PFSK-1 (cell line): ENCODE results near the gene SLC46A3.

Experiments
- FOXP2 ChIP-seq: optimal IDR thresholded peaks from 2 replicates; pipeline ENCODE3; 2011; ENCODE audit warnings: borderline replicate concordance, control low read depth, inconsistent platforms; ENCODE audit not compliant: insufficient read depth; ENCODE audit errors: extremely low read length, extremely low read depth
- POLR2AphosphoS5 ChIP-seq: IDR thresholded peaks from 2 replicates; pipeline ENCODE4 v1.6.1; 2012; ENCODE audit warnings: low read depth, mild to moderate bottlenecking, control low read depth, low read length, moderate library complexity
- SIN3A ChIP-seq: IDR thresholded peaks from 2 replicates; pipeline ENCODE4 v1.6.1; 2012; ENCODE audit warnings: mild to moderate bottlenecking, low read length, moderate library complexity, borderline replicate concordance; ENCODE audit not compliant: insufficient read depth
- TAF1 ChIP-seq: IDR thresholded peaks from 2 replicates; pipeline ENCODE4 v1.6.1; 2012; ENCODE audit warnings: low read length, control low read depth, borderline replicate concordance; ENCODE audit not compliant: insufficient read depth
- TF ChIP-seq, protein P1 (sequence below), 2 experiments: IDR thresholded peaks; 2 replicates each; pipeline versions ENCODE4 v1.6.1 to v1.8.0; 2011 to 2012; ENCODE audit warnings: low read depth in 2 of 2, low read length in 2 of 2, control low read depth in 1 of 2, inconsistent platforms in 1 of 2, mild to moderate bottlenecking in 1 of 2, moderate library complexity in 1 of 2; ENCODE audit not compliant: insufficient read depth in 1 of 2

SLC46A3 gene

DNA sequence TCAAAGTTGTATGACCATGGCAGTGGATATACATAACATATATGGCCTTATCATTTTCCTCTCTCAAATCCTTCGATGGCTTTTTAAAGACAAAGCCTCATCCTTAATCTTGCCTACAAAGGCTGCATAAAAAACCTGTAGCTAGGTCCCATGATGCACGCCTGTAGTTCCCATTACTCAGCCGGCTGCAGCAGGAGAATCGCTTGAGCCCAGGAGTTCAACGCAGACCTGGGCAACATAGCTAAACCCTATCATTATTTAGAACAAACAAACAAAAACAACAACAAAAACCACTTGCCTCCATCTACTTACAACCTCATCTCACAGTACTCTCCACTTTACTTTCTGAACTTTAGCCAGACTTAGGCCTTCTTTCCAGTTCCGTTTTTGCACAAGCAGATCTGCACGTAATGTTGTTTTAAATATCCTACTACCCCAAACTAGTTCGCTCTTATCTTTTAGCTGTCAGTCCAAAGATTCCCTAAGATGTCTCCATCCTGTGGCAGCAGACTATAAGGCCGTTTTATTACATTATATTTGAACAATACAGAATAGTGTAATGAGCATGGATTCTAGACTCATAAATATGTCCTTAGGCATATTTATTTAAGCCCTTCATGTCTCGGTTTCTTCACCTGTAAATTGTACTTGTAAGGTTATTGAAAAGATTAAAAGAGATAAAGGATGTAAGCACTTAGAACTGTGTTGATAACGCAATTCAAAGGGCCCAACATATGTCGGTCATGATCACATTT is 60.8 kb downstream of the SLC46A3 start:
- TF ChIP-seq FOXP2 (no peak), TAF1 (no peak)
- TF ChIP-seq, protein P1, sequence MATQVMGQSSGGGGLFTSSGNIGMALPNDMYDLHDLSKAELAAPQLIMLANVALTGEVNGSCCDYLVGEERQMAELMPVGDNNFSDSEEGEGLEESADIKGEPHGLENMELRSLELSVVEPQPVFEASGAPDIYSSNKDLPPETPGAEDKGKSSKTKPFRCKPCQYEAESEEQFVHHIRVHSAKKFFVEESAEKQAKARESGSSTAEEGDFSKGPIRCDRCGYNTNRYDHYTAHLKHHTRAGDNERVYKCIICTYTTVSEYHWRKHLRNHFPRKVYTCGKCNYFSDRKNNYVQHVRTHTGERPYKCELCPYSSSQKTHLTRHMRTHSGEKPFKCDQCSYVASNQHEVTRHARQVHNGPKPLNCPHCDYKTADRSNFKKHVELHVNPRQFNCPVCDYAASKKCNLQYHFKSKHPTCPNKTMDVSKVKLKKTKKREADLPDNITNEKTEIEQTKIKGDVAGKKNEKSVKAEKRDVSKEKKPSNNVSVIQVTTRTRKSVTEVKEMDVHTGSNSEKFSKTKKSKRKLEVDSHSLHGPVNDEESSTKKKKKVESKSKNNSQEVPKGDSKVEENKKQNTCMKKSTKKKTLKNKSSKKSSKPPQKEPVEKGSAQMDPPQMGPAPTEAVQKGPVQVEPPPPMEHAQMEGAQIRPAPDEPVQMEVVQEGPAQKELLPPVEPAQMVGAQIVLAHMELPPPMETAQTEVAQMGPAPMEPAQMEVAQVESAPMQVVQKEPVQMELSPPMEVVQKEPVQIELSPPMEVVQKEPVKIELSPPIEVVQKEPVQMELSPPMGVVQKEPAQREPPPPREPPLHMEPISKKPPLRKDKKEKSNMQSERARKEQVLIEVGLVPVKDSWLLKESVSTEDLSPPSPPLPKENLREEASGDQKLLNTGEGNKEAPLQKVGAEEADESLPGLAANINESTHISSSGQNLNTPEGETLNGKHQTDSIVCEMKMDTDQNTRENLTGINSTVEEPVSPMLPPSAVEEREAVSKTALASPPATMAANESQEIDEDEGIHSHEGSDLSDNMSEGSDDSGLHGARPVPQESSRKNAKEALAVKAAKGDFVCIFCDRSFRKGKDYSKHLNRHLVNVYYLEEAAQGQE (IDR thresholded peaks at IDR 0.05; ENCODE audit: insufficient read depth in 1 of 2, low read depth in 2 of 2, low read length in 2 of 2): no peak

DNA sequence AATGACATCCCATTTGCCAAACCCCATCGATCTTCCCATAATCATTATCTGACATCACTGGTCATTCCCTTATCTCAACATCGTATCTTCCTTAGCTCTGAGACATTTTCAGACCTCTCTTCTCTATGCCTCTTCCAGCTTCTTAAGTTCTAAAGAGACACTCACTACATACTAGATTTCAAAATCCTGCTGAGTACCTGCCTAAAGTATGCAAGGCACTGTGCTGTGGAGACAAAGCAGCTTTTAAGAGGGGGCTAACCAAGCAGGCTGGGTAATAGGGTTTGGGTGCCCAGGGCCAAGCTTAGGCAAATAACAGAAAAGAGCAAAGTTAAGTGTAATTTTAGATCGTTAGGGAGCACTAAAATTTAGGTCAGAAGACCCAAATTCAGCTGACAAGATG is 63.2 kb downstream of the SLC46A3 start:
- TF ChIP-seq, protein P1 (IDR thresholded peaks at IDR 0.05; ENCODE audit: insufficient read depth in 1 of 2, low read depth in 2 of 2, low read length in 2 of 2): no peak
- TF ChIP-seq POLR2AphosphoS5 (no peak), FOXP2 (no peak), SIN3A (no peak), TAF1 (no peak)

DNA sequence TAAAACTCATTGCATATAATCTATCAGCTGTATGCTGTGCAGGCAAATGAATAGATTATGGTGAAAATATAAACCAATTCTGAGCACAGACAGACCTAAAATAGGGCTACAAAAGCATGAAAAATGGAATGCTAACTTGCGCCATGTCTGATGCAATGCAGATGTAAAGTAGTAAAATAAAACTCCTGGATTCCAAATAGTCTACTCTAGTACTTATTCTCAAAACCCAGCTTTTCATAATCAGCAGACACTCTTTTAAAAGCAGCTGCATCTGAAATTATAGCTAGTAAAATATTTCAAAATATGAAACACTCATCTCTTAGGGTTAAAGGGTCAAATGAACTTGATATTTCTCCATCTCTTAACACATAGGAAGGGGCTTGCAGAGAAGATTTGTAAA is 64.5 kb downstream of the SLC46A3 start:
- TF ChIP-seq, protein P1 (IDR thresholded peaks at IDR 0.05; ENCODE audit: insufficient read depth in 1 of 2, low read depth in 2 of 2, low read length in 2 of 2): no peak
- TF ChIP-seq SIN3A (no peak), FOXP2 (no peak), TAF1 (no peak), POLR2AphosphoS5 (no peak)

DNA sequence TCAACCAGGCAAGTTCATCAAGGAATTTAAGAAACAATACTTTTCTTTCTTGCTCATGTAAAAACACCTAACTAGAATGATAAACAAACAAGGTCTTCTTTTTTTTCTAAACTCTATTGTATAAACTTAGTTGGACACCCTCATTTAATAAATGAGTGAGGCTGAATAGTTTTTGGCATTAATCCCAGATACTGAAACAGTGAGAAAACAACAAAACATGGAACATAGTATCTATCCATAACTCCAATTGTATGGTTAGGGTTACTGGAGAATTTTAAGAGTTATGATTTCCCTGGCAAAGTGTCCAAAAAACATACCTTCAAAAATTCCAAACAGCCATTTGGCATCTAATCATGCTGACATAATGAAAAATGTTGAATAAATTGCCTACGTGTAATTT is 65.7 kb downstream of the SLC46A3 start:
- no peak for TF ChIP-seq SIN3A
- no peak for TF ChIP-seq POLR2AphosphoS5
- TF ChIP-seq FOXP2: no peak
- TF ChIP-seq, protein P1 (IDR thresholded peaks at IDR 0.05; ENCODE audit: insufficient read depth in 1 of 2, low read depth in 2 of 2, low read length in 2 of 2): no peak
- no peak for TF ChIP-seq TAF1
